Fibroblast of lung (primary cell): ENCODE data around the gene PSMD11.

ENCODE experiments used
- CTCF ChIP-seq, 2 donors: IDR thresholded peaks in 1 of 2; conservative IDR thresholded peaks in 1 of 2; 1 replicate in 1 of 2; 2 replicates in 1 of 2; pipeline ENCODE4 v1.5.1; 2011 to 2012; ENCODE audit warnings: low read length in 2 of 2, control low read depth in 1 of 2, inconsistent platforms in 1 of 2, low read depth in 1 of 2, mild to moderate bottlenecking in 1 of 2
- EZH2 ChIP-seq: IDR thresholded peaks from 2 replicates; pipeline ENCODE4 v1.5.1; 2012; ENCODE audit warnings: low read length, control low read depth, mild to moderate bottlenecking; ENCODE audit errors: missing control alignments

GRCh38 chr17:32471652-32472051 lies 27.3 kb downstream of the PSMD11 start:
- TF ChIP-seq CTCF (conservative IDR thresholded peaks at IDR 0.05 in 1 of 2, IDR thresholded peaks at IDR 0.05 in 1 of 2; ENCODE audit: low read depth in 1 of 2, low read length in 2 of 2) = no peak
- TF ChIP-seq EZH2 = no peak
